ENCODE data around the gene EVC. TPM values are rescaled to one million over a fixed set of nuclear protein-coding genes. Genes with fewer than 3 reads are reported as not detected.

The EVC gene
- total RNA-seq, 1 donor from 2014 or later: 41.4 TPM

GRCh38 chr4:5751666-5752375, 40.8 kb downstream of the EVC start:
- no peak for DNase-seq (ENCODE audit: low read depth)
- peaks cover 7% of the 10 kb centered on the region for H3K36me3 ChIP-seq (ENCODE audit: control insufficient read depth, insufficient read depth, low read length)

GRCh38 chr4:5752376-5753184, 41.6 kb downstream of the EVC start:
- DNase-seq (ENCODE audit: low read depth): peak; percentile 50
- no peak for TF ChIP-seq CTCF (IDR thresholded peaks at IDR 0.05; ENCODE audit: insufficient read depth, low read length, poor library complexity, severe bottlenecking)
- Histone ChIP-seq H3K4me3 (ENCODE audit: low read depth, low read length) (no peak overlapping the region), H3K36me3 (ENCODE audit: control insufficient read depth, insufficient read depth, low read length) (peaks cover 7% of the 10 kb centered on the region), H3K27me3 (ENCODE audit: control insufficient read depth, insufficient read depth, low read length) (no peaks in the 10 kb centered on the region)

More at GRCh38 chr4:5751666-5752375, 40.8 kb downstream of the EVC start:
- no peaks in the 10 kb centered on the region for H3K27me3 ChIP-seq (ENCODE audit: control insufficient read depth, insufficient read depth, low read length)
- H3K4me3 ChIP-seq (ENCODE audit: low read depth, low read length): no peak overlapping the region
- TF ChIP-seq CTCF (IDR thresholded peaks at IDR 0.05; ENCODE audit: insufficient read depth, low read length, poor library complexity, severe bottlenecking): no peak

GRCh38 chr4:5753366-5753765, 42.4 kb downstream of the EVC start:
- Histone ChIP-seq H3K36me3 (ENCODE audit: control insufficient read depth, insufficient read depth, low read length) (peaks cover 7% of the 10 kb centered on the region), H3K27me3 (ENCODE audit: control insufficient read depth, insufficient read depth, low read length) (no peaks in the 10 kb centered on the region), H3K4me3 (ENCODE audit: low read depth, low read length) (no peak overlapping the region)
- DNase-seq (ENCODE audit: low read depth): no peak
- no peak for TF ChIP-seq CTCF (IDR thresholded peaks at IDR 0.05; ENCODE audit: insufficient read depth, low read length, poor library complexity, severe bottlenecking)

- Histone ChIP-seq H3K4me3 (ENCODE audit: low read depth, low read length) (no peak overlapping the region), H3K36me3 (ENCODE audit: control insufficient read depth, insufficient read depth, low read length) (peaks cover 6% of the 10 kb centered on the region)
- peak; percentile 92 for DNase-seq (ENCODE audit: low read depth)
Measured at GRCh38 chr4:5753766-5754528, 42.9 kb downstream of the EVC start.

GRCh38 chr4:5754529-5754881, 43.5 kb downstream of the EVC start:
- H3K27me3 ChIP-seq (ENCODE audit: control insufficient read depth, insufficient read depth, low read length): no peaks in the 10 kb centered on the region
- H3K36me3 ChIP-seq (ENCODE audit: control insufficient read depth, insufficient read depth, low read length): peaks cover 6% of the 10 kb centered on the region
- DNase-seq (ENCODE audit: low read depth): no peak
- TF ChIP-seq CTCF (IDR thresholded peaks at IDR 0.05; ENCODE audit: insufficient read depth, low read length, poor library complexity, severe bottlenecking): no peak
- H3K4me3 ChIP-seq (ENCODE audit: low read depth, low read length): no peak overlapping the region

More at GRCh38 chr4:5753766-5754528, 42.9 kb downstream of the EVC start:
- TF ChIP-seq CTCF (IDR thresholded peaks at IDR 0.05; ENCODE audit: insufficient read depth, low read length, poor library complexity, severe bottlenecking): no peak
- no peaks in the 10 kb centered on the region for H3K27me3 ChIP-seq (ENCODE audit: control insufficient read depth, insufficient read depth, low read length)

All from kidney epithelial cell (primary cell).